ENCODE results near the gene MYH10. TPM values are rescaled to one million over a fixed set of nuclear protein-coding genes. Genes with fewer than 3 reads are reported as not detected.
A peak's percentile ranks its signal among the peaks of the same experiment; 100 is the strongest.

MYH10 gene
- total and polyA plus RNA-seq, 9 of the 15 experiments (the other 6 are each of a cell fraction or from before 2014, with no cell fraction given), result 16.3 to 95.3 (median 39.7) TPM

DNA sequence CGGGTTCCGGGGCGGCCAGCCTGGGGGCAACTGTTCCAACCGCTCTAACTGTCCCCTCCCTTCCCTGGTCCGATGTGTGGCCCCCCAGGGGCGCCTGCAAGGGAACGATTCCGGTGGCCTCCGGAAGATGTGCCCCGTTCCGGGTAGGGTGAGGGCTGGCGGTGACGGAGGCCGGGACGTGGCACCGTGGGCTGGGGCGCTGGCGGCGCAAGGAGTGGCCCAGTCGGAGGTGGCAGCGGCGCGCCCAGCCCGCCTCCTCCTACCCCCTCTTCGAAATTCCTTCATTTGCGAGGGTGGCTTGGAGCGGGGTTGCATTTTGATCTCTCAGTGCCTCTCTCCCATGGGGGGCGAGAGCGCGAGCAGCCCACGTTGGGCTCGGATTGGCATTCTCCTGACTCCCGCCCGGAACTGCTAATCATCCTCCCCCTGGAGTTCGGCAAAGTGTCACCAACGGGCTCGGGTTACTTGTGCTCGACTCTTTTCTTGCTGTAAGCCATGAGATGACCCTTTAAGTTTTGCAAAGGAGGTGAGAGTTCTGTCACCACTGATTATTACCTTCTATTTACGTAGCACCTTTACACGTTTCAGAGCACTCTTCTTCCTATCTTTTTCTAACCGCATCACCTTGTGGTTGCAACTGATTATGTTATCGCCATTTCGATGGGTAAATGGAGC lies 194.2 kb downstream of the MYH10 start (continued):
- TF ChIP-seq, protein P1, sequence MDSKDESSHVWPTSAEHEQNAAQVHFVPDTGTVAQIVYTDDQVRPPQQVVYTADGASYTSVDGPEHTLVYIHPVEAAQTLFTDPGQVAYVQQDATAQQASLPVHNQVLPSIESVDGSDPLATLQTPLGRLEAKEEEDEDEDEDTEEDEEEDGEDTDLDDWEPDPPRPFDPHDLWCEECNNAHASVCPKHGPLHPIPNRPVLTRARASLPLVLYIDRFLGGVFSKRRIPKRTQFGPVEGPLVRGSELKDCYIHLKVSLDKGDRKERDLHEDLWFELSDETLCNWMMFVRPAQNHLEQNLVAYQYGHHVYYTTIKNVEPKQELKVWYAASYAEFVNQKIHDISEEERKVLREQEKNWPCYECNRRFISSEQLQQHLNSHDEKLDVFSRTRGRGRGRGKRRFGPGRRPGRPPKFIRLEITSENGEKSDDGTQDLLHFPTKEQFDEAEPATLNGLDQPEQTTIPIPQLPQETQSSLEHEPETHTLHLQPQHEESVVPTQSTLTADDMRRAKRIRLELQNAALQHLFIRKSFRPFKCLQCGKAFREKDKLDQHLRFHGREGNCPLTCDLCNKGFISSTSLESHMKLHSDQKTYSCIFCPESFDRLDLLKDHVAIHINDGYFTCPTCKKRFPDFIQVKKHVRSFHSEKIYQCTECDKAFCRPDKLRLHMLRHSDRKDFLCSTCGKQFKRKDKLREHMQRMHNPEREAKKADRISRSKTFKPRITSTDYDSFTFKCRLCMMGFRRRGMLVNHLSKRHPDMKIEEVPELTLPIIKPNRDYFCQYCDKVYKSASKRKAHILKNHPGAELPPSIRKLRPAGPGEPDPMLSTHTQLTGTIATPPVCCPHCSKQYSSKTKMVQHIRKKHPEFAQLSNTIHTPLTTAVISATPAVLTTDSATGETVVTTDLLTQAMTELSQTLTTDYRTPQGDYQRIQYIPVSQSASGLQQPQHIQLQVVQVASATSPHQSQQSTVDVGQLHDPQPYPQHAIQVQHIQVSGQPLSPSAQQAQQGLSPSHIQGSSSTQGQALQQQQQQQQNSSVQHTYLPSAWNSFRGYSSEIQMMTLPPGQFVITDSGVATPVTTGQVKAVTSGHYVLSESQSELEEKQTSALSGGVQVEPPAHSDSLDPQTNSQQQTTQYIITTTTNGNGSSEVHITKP (IDR thresholded peaks at IDR 0.05; ENCODE audit: partially characterized antibody), result peak; percentile 46
- TF ChIP-seq PTTG1 (tag; IDR thresholded peaks at IDR 0.05; ENCODE audit: low read depth) (no peak), KLF1 (tag; IDR thresholded peaks at IDR 0.05) (no peak), DDX20 (tag; IDR thresholded peaks at IDR 0.05; ENCODE audit: low read depth) (no peak), SRF (CRISPR knock-in tag; IDR thresholded peaks at IDR 0.05) (no peak), CREB3L1 (IDR thresholded peaks at IDR 0.05; ENCODE audit: borderline replicate concordance, low read depth) (no peak), LCOR (CRISPR knock-in tag; IDR thresholded peaks at IDR 0.05) (no peak), ZNF316 (IDR thresholded peaks at IDR 0.05) (no peak), BHLHE40 (IDR thresholded peaks at IDR 0.05; ENCODE audit: low read length) (peak; percentile 54; the same call in 1 of the 2 replicates), TBL1XR1 (IDR thresholded peaks at IDR 0.05; ENCODE audit: low read length in 2 of 2) (no peak), POLR2G (IDR thresholded peaks at IDR 0.05; ENCODE audit: low read depth, low read length) (peak; percentile 59), TRIM28 (IDR thresholded peaks at IDR 0.05) (peak; percentile 74; the same call in 1 of the 2 replicates), CREB1 (IDR thresholded peaks at IDR 0.05) (no peak), CREB1 (CRISPR knock-in tag; IDR thresholded peaks at IDR 0.05) (peak; percentile 27; the same call in 1 of the 2 replicates), ESRRA (IDR thresholded peaks at IDR 0.05; ENCODE audit: borderline replicate concordance, low read depth) (peak; percentile 70; the same call in 1 of the 2 replicates), ZNF324 (CRISPR knock-in tag; IDR thresholded peaks at IDR 0.05) (no peak), ARNT (IDR thresholded peaks at IDR 0.05) (peak; percentile 31 to 59; a peak in 1 of 4 replicates), RNF2 (IDR thresholded peaks at IDR 0.05) (no peak), CCAR2 (IDR thresholded peaks at IDR 0.05; ENCODE audit: low read depth, low read length) (no peak), ZNF655 (CRISPR knock-in tag; IDR thresholded peaks at IDR 0.05) (no peak), PCBP2 (IDR thresholded peaks at IDR 0.05; ENCODE audit: low read depth, low read length, poor library complexity, severe bottlenecking) (no peak), TBP (optimal IDR thresholded peaks at IDR 0.05; ENCODE audit: low read depth, low read length) (peak; percentile 46)
- TF ChIP-seq, protein P2, sequence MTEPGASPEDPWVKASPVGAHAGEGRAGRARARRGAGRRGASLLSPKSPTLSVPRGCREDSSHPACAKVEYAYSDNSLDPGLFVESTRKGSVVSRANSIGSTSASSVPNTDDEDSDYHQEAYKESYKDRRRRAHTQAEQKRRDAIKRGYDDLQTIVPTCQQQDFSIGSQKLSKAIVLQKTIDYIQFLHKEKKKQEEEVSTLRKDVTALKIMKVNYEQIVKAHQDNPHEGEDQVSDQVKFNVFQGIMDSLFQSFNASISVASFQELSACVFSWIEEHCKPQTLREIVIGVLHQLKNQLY (CRISPR knock-in tag; conservative IDR thresholded peaks at IDR 0.05), result no peak

Measured in K562 (cell line).